ENCODE results near the gene CCDC24. TPM values are rescaled to one million over a fixed set of nuclear protein-coding genes. Genes with fewer than 3 reads are reported as not detected.

The CCDC24 gene
- total and polyA plus RNA-seq, 2 of the 4 experiments (the other 2 are of a cell fraction) = 1.4 to 4.6 TPM

DNA sequence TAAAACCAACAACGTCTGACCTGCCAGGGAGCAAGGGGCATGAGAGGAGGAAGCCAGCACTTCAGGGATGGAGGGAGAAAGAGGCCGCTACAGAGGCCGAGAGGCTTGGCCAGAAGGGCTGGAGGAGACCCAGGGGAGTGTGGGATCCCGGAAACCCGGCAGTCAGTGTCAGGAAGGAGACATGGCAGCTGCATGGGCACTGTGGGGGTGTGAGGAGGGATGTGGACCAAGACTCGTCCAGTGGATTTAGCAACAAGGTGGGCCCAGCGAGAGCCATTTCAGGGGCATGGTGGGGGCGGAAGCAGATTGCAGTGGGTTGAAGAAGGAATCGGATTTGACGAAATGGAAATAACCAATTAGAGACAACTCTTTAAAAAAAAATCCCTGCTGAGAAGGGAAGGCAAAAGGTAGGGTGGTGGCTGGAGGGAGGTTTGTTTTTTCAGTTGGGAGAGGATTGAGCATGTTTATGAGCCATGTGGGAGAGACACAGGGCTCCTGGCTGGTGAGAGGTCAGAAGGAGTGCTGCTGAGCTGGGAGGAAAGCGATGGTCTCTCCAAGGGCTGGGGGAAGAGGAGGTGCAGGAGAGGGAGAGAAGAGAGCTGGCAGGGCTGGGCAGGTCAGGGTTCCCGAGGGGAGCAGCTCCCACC lies 8.0 kb upstream of the CCDC24 start:
- H2AFZ ChIP-seq (replicated peaks; ENCODE audit: low read length, poor library complexity) = peak overlapping the region; percentile 32
- dilution Hi-C loops (cut with HindIII; ENCODE audit: low sequenced_read_pairs, unreplicated experiment) = no loop called here
- H3K9me1 ChIP-seq (ENCODE audit: insufficient read depth, low read length) = peaks cover 39% of the 10 kb centered on the region
- TF ChIP-seq, protein P1, sequence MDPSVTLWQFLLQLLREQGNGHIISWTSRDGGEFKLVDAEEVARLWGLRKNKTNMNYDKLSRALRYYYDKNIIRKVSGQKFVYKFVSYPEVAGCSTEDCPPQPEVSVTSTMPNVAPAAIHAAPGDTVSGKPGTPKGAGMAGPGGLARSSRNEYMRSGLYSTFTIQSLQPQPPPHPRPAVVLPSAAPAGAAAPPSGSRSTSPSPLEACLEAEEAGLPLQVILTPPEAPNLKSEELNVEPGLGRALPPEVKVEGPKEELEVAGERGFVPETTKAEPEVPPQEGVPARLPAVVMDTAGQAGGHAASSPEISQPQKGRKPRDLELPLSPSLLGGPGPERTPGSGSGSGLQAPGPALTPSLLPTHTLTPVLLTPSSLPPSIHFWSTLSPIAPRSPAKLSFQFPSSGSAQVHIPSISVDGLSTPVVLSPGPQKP (IDR thresholded peaks at IDR 0.05; ENCODE audit: borderline replicate concordance, low read depth, low read length) = no peak
- no peak for TF ChIP-seq NFE2L2 (IDR thresholded peaks at IDR 0.05; ENCODE audit: low read depth, low read length)
- TF ChIP-seq RAD21 (IDR thresholded peaks at IDR 0.05; ENCODE audit: low read length) = no peak
- TF ChIP-seq BHLHE40 (IDR thresholded peaks at IDR 0.05; ENCODE audit: low read depth, low read length) = no peak
- TF ChIP-seq, protein P2, sequence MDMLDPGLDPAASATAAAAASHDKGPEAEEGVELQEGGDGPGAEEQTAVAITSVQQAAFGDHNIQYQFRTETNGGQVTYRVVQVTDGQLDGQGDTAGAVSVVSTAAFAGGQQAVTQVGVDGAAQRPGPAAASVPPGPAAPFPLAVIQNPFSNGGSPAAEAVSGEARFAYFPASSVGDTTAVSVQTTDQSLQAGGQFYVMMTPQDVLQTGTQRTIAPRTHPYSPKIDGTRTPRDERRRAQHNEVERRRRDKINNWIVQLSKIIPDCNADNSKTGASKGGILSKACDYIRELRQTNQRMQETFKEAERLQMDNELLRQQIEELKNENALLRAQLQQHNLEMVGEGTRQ (IDR thresholded peaks at IDR 0.05; ENCODE audit: low read depth, low read length) = no peak
- TF ChIP-seq MAFK (IDR thresholded peaks at IDR 0.05; ENCODE audit: low read depth, low read length) = no peak
- TF ChIP-seq RCOR1 (IDR thresholded peaks at IDR 0.05; ENCODE audit: insufficient replicate concordance, low read length) = no peak
- no peak overlapping the region for H3K27ac ChIP-seq (ENCODE audit: insufficient read depth, low read length)
- H4K8ac ChIP-seq (ENCODE audit: low read depth in 2 of 2, low read length in 2 of 2) = no peak overlapping the region
- H3K27me3 ChIP-seq (ENCODE audit: control insufficient read depth, insufficient read depth, low read length) = no peaks in the 10 kb centered on the region
- H3K79me1 ChIP-seq (ENCODE audit: low read depth in 1 of 2, low read length in 2 of 2) = peaks cover 27 to 61% of the 10 kb centered on the region in 2 experiments
- no peak overlapping the region for H2BK120ac ChIP-seq (ENCODE audit: low read depth, low read length)
- no peak overlapping the region for H3K14ac ChIP-seq (replicated peaks; ENCODE audit: low read depth, low read length)
- ChIA-PET CTCF (no interaction called here), POLR2A (ENCODE audit: unreplicated experiment) (no interaction called here)
- H4K5ac ChIP-seq (ENCODE audit: low read depth, low read length) = no peak overlapping the region
- H3K4ac ChIP-seq (ENCODE audit: low read depth, low read length) = no peak overlapping the region
- H2AK9ac ChIP-seq (replicated peaks; ENCODE audit: low read depth, low read length, poor library complexity) = no peak overlapping the region
- no peak overlapping the region for H4K91ac ChIP-seq (ENCODE audit: insufficient read depth, low read depth, low read length)
- no peak overlapping the region for H2AK5ac ChIP-seq (ENCODE audit: low read depth, low read length)
- no peak overlapping the region for H3K4me2 ChIP-seq (ENCODE audit: low read depth, low read length)
- no peak for ATAC-seq (ENCODE audit: low read depth)
- H3K36me3 ChIP-seq (ENCODE audit: control insufficient read depth, insufficient read depth, low read length) = peaks cover 35% of the 10 kb centered on the region
- DNase-seq = no peak
- H2BK15ac ChIP-seq (ENCODE audit: low read depth, low read length) = no peak overlapping the region
- H3K9ac ChIP-seq (ENCODE audit: low read depth, low read length) = no peak overlapping the region
- H3K4me1 ChIP-seq (ENCODE audit: control insufficient read depth, insufficient read depth, low read length) = peaks cover 25% of the 10 kb centered on the region
- H3K18ac ChIP-seq (ENCODE audit: low read depth, low read length) = no peak overlapping the region
- H3K23ac ChIP-seq (ENCODE audit: low read depth, low read length) = 0 out of 2 replicates have a peak overlapping the region, but pooled peaks have one; percentile 26
- in situ Hi-C loops (cut with MboI; ENCODE audit: low sequenced_read_pairs) = no loop called here
- WGBS, 2 experiments (ENCODE audit: extremely low coverage in 2 of 2, insufficient read length in 1 of 2) = 25% methylated on average over 1 of the region's 12 CpGs; no CpG with 5 or more reads in 1 of the 2 experiments
- H3K56ac ChIP-seq (ENCODE audit: extremely low read depth, insufficient read depth, low read length) = no peak overlapping the region
- no peak overlapping the region for H2BK5ac ChIP-seq (ENCODE audit: low read depth, low read length, poor library complexity, severe bottlenecking)
- intact Hi-C loops (cut with micrococcal nuclease) = no loop called here
- H2BK20ac ChIP-seq (ENCODE audit: low read depth, low read length) = no peak overlapping the region
- no TSS peak for BruUV-seq (replicated peaks)
- no peaks in the 10 kb centered on the region for H3K9me3 ChIP-seq (ENCODE audit: control insufficient read depth, insufficient read depth, low read length)
- H3K4me3 ChIP-seq (ENCODE audit: insufficient read depth, low read depth, low read length) = no peak overlapping the region
- H4K20me1 ChIP-seq (ENCODE audit: insufficient read depth, low read length) = peaks cover 44% of the 10 kb centered on the region
